ENCODE results near the gene PPP1R18. TPM values are rescaled to one million over a fixed set of nuclear protein-coding genes. Genes with fewer than 3 reads are reported as not detected.

Gene PPP1R18
- total and polyA plus RNA-seq, 2 of the 4 experiments (the other 2 are of a cell fraction): 31.9 to 134 TPM

DNA sequence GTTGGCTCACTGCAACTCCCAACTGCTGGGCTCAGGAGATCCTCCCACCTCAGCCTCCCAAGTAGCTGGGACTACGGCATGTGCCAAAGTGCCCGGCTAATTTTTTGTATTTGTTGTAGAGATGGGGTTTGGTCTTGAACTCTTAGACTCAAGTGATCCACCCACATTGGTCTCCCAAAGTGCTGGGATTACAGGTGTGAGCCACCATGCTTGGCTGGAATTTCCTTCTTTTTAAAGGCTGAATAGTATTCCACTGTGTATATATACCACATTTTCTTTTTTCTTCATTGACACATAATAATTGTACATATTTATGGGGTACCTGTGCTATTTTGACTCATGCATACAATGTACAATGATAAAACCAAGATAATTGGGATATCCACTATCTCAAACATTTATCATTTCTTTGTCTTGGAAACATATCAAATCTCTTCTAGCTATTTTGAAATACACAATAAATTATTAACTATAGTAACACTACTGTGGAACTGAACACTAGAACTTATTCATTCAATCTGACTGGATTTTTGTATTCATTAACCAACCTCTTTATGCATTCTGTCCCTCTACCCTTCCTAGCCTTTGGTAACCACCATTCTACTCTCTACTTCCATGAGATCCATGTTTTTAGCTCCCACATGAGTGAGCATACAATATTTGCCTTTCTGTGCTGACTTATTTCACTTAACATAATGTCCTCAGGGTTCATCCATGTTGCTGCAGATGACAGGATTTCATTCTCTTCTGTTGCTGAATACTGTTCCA lies 22.8 kb upstream of the PPP1R18 start:
- H2BK20ac ChIP-seq (ENCODE audit: low read depth, low read length): no peak overlapping the region
- H3K9me1 ChIP-seq (ENCODE audit: insufficient read depth, low read length): no peaks in the 10 kb centered on the region; the same call in 1 of the 2 replicates
- H4K20me1 ChIP-seq (ENCODE audit: insufficient read depth, low read length): no peaks in the 10 kb centered on the region
- no peak overlapping the region for H3K14ac ChIP-seq (replicated peaks; ENCODE audit: low read depth, low read length)
- no peak overlapping the region for H3K4me2 ChIP-seq (ENCODE audit: low read depth, low read length)
- intact Hi-C loops (cut with micrococcal nuclease): no loop called here
- no peaks in the 10 kb centered on the region for H3K27me3 ChIP-seq (ENCODE audit: control insufficient read depth, insufficient read depth, low read length)
- H4K5ac ChIP-seq (ENCODE audit: low read depth, low read length): no peak overlapping the region
- no peak overlapping the region for H2AK5ac ChIP-seq (ENCODE audit: low read depth, low read length)
- no peak for TF ChIP-seq CHD1 (IDR thresholded peaks at IDR 0.05; ENCODE audit: low read depth, low read length)
- no peak for TF ChIP-seq RAD21 (IDR thresholded peaks at IDR 0.05; ENCODE audit: low read length)
- no peak for TF ChIP-seq RCOR1 (IDR thresholded peaks at IDR 0.05; ENCODE audit: insufficient replicate concordance, low read length)
- TF ChIP-seq, protein P1, sequence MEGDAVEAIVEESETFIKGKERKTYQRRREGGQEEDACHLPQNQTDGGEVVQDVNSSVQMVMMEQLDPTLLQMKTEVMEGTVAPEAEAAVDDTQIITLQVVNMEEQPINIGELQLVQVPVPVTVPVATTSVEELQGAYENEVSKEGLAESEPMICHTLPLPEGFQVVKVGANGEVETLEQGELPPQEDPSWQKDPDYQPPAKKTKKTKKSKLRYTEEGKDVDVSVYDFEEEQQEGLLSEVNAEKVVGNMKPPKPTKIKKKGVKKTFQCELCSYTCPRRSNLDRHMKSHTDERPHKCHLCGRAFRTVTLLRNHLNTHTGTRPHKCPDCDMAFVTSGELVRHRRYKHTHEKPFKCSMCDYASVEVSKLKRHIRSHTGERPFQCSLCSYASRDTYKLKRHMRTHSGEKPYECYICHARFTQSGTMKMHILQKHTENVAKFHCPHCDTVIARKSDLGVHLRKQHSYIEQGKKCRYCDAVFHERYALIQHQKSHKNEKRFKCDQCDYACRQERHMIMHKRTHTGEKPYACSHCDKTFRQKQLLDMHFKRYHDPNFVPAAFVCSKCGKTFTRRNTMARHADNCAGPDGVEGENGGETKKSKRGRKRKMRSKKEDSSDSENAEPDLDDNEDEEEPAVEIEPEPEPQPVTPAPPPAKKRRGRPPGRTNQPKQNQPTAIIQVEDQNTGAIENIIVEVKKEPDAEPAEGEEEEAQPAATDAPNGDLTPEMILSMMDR (conservative IDR thresholded peaks at IDR 0.05; ENCODE audit: low read depth, low read length): no peak
- no peak for TF ChIP-seq FOS (IDR thresholded peaks at IDR 0.05; ENCODE audit: low read depth, low read length)
- no peak for TF ChIP-seq SMC3 (IDR thresholded peaks at IDR 0.05; ENCODE audit: low read depth, low read length)
- TF ChIP-seq MAZ (IDR thresholded peaks at IDR 0.05; ENCODE audit: borderline replicate concordance, low read depth, low read length): no peak
- TF ChIP-seq, protein P2, sequence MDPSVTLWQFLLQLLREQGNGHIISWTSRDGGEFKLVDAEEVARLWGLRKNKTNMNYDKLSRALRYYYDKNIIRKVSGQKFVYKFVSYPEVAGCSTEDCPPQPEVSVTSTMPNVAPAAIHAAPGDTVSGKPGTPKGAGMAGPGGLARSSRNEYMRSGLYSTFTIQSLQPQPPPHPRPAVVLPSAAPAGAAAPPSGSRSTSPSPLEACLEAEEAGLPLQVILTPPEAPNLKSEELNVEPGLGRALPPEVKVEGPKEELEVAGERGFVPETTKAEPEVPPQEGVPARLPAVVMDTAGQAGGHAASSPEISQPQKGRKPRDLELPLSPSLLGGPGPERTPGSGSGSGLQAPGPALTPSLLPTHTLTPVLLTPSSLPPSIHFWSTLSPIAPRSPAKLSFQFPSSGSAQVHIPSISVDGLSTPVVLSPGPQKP (IDR thresholded peaks at IDR 0.05; ENCODE audit: borderline replicate concordance, low read depth, low read length): no peak
- TF ChIP-seq NFE2L2 (IDR thresholded peaks at IDR 0.05; ENCODE audit: low read depth, low read length): no peak
- no peak overlapping the region for H2BK15ac ChIP-seq (ENCODE audit: low read depth, low read length)
- H3K9ac ChIP-seq (ENCODE audit: low read depth, low read length): no peak overlapping the region
- no TSS peak for BruUV-seq (replicated peaks)
- no peak overlapping the region for H3K4me3 ChIP-seq (ENCODE audit: insufficient read depth, low read depth, low read length)
- no peak overlapping the region for H2BK5ac ChIP-seq (ENCODE audit: low read depth, low read length, poor library complexity, severe bottlenecking)
- no peak overlapping the region for H3K27ac ChIP-seq (ENCODE audit: insufficient read depth, low read length)
- ChIA-PET POLR2A (ENCODE audit: unreplicated experiment) (no interaction called here), CTCF (interaction anchor here (0.5 kb wide), 1 partner anchor 197 kb away, joined by 3 read pairs; no protein-coding TSS in a partner anchor)
- H3K4me1 ChIP-seq (ENCODE audit: control insufficient read depth, insufficient read depth, low read length): no peaks in the 10 kb centered on the region
- ATAC-seq (ENCODE audit: low read depth) (no peak), DNase-seq (no peak)
- H3K9me3 ChIP-seq (ENCODE audit: control insufficient read depth, insufficient read depth, low read length): no peaks in the 10 kb centered on the region
- dilution Hi-C loops (cut with HindIII; ENCODE audit: low sequenced_read_pairs, unreplicated experiment): no loop called here
- peaks cover 40% of the 10 kb centered on the region for H3K36me3 ChIP-seq (ENCODE audit: control insufficient read depth, insufficient read depth, low read length)
- no peak overlapping the region for H2BK120ac ChIP-seq (ENCODE audit: low read depth, low read length)
- in situ Hi-C loops (cut with MboI; ENCODE audit: low sequenced_read_pairs): no loop called here
- H3K4ac ChIP-seq (ENCODE audit: low read depth, low read length): no peak overlapping the region
- no peak overlapping the region for H2AK9ac ChIP-seq (replicated peaks; ENCODE audit: low read depth, low read length, poor library complexity)
- no peak overlapping the region for H4K8ac ChIP-seq (ENCODE audit: low read depth in 2 of 2, low read length in 2 of 2)
- H3K23ac ChIP-seq (ENCODE audit: low read depth, low read length): no peak overlapping the region
- H2AFZ ChIP-seq (replicated peaks; ENCODE audit: low read length, poor library complexity): no peak overlapping the region
- no peak overlapping the region for H4K91ac ChIP-seq (ENCODE audit: insufficient read depth, low read depth, low read length)
- no peak overlapping the region for H3K18ac ChIP-seq (ENCODE audit: low read depth, low read length)
- H3K56ac ChIP-seq (ENCODE audit: extremely low read depth, insufficient read depth, low read length): no peak overlapping the region
- H3K79me1 ChIP-seq (ENCODE audit: low read depth in 1 of 2, low read length in 2 of 2): peaks cover 0 to 4% of the 10 kb centered on the region in 2 experiments; a peak in 2 of 4 replicates
- no CpG with 5 or more reads among the region's 2 CpGs for whole genome bisulfite sequencing, 2 experiments (ENCODE audit: extremely low coverage in 2 of 2, insufficient read length in 1 of 2)

Data from IMR-90 (cell line).